ENCODE measurements around the gene SEMA3B. TPM values are rescaled to one million over a fixed set of nuclear protein-coding genes. Genes with fewer than 3 reads are reported as not detected.
A peak's percentile ranks its signal among the peaks of the same experiment; 100 is the strongest.
"Not testable (repeated sequence)": the region's sequence is repeated elsewhere in the genome, so short reads cannot be mapped to it uniquely, and the experiment has no call there.

SEMA3B gene
- total RNA-seq, 1 donor from 2014 or later = 17.9 TPM

DNA sequence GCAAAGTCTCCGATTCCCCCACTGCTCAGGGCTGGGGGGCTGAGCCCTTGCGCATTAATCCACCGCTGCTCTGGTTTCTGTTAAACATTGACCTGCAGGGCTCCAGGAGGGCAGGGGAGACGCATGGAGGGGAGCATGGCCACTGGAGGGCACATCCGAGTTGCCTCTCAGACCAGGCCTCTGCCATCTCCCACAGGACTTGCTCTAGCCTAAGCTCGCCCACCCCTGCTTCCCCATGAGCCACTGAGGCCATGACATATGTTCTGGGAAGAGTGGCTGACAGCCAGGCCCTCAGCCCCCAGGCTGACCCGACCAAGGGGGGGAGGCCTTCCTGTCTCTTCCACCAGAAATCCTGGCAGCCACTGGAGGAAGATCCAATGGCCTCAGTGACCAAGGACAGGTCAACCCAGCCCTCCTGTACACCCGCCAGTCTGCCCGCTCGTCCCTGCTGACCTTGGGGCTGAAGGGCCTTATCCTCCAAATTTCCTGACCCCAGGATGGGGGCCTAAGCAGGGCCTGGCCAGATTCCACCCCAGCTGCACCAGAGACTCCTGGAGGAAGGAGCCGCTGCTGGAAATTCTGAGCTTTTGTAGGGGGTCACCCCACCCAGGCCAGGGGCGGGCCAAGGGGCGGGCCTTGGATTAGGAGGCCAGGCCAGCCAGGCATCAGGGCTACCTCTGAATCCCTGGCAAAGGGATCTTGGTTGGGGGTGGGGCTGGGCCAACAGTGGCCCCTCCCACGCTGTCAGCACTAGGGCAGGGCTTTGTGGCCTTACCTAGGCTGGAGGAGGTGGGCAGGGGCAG is 34.3 kb downstream of the SEMA3B start, which contains the start of gene HYAL1:
Gene HYAL1, minus strand, starts transcription at position 562 of the 803 bp plus-strand sequence. CDS start 618 bp downstream, outside the sequence.
- DNase-seq (ENCODE audit: low read depth) = no peak
- TF ChIP-seq, protein P1, sequence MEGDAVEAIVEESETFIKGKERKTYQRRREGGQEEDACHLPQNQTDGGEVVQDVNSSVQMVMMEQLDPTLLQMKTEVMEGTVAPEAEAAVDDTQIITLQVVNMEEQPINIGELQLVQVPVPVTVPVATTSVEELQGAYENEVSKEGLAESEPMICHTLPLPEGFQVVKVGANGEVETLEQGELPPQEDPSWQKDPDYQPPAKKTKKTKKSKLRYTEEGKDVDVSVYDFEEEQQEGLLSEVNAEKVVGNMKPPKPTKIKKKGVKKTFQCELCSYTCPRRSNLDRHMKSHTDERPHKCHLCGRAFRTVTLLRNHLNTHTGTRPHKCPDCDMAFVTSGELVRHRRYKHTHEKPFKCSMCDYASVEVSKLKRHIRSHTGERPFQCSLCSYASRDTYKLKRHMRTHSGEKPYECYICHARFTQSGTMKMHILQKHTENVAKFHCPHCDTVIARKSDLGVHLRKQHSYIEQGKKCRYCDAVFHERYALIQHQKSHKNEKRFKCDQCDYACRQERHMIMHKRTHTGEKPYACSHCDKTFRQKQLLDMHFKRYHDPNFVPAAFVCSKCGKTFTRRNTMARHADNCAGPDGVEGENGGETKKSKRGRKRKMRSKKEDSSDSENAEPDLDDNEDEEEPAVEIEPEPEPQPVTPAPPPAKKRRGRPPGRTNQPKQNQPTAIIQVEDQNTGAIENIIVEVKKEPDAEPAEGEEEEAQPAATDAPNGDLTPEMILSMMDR (IDR thresholded peaks at IDR 0.05; ENCODE audit: insufficient read depth, low read length, poor library complexity, severe bottlenecking) = peak; percentile 54
- H3K36me3 ChIP-seq (ENCODE audit: control insufficient read depth, insufficient read depth, low read length) = no peaks in the 10 kb centered on the region
- H3K27me3 ChIP-seq (ENCODE audit: control insufficient read depth, insufficient read depth, low read length) = no peaks in the 10 kb centered on the region
- H3K4me3 ChIP-seq (ENCODE audit: low read depth, low read length) = no peak within 1 kb of the TSS

DNA sequence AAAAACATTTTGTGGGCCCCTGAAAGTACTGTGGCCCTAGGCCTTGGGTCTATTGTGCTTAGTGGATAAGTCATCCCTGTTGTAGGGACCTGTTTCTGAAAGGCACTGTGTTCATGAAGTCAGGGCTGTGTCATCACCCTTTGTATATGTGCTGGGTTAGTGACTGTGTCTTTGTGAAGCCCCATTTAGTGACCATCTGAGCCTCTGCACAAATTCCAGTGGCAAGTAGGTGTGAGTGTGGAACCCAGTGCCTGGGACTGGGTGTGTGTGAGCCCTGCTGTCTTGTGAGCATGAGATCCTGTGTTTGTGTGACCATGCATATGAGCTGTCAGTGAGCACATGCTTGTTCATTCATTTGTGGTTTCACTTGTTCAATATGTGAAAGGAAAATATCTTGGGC is 35.7 kb downstream of the SEMA3B start:
- DNase-seq (ENCODE audit: low read depth) = no peak
- Histone ChIP-seq H3K36me3 (ENCODE audit: control insufficient read depth, insufficient read depth, low read length) (no peaks in the 10 kb centered on the region), H3K4me3 (ENCODE audit: low read depth, low read length) (no peak overlapping the region), H3K27me3 (ENCODE audit: control insufficient read depth, insufficient read depth, low read length) (no peaks in the 10 kb centered on the region)
- TF ChIP-seq, protein P1 (IDR thresholded peaks at IDR 0.05; ENCODE audit: insufficient read depth, low read length, poor library complexity, severe bottlenecking) = no peak

DNA sequence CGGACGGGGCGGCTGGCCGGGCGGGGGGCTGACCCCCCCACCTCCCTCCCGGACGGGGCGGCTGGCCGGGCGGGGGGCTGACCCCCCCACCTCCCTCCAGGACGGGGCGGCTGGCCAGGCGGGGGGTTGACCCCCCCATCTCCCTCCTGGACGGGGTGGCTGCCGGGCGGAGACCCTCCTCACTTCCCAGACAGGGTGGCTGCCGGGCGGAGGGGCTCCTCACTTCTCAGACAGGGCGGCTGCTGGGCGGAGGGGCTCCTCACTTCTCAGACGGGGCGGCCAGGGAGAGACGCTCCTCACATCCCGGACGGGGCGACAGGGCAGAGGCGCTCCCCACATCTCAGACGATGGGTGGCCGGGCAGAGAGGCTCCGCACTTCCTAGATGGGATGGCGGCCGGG is 43.1 kb downstream of the SEMA3B start:
- DNase-seq (ENCODE audit: low read depth); H3K36me3 ChIP-seq (ENCODE audit: control insufficient read depth, insufficient read depth, low read length); H3K27me3 ChIP-seq (ENCODE audit: control insufficient read depth, insufficient read depth, low read length); H3K4me3 ChIP-seq (ENCODE audit: low read depth, low read length): not testable (repeated sequence)

- H3K27me3 ChIP-seq (ENCODE audit: control insufficient read depth, insufficient read depth, low read length) = no peaks in the 10 kb centered on the region
- no peak overlapping the region for H3K4me3 ChIP-seq (ENCODE audit: low read depth, low read length)
- peaks cover 3% of the 10 kb centered on the region for H3K36me3 ChIP-seq (ENCODE audit: control insufficient read depth, insufficient read depth, low read length)
- TF ChIP-seq, protein P1 (IDR thresholded peaks at IDR 0.05; ENCODE audit: insufficient read depth, low read length, poor library complexity, severe bottlenecking) = no peak
- DNase-seq (ENCODE audit: low read depth) = no peak
These were observed 45.4 kb downstream of the SEMA3B start for GRCh38 chr3:50314342-50314741.

DNA sequence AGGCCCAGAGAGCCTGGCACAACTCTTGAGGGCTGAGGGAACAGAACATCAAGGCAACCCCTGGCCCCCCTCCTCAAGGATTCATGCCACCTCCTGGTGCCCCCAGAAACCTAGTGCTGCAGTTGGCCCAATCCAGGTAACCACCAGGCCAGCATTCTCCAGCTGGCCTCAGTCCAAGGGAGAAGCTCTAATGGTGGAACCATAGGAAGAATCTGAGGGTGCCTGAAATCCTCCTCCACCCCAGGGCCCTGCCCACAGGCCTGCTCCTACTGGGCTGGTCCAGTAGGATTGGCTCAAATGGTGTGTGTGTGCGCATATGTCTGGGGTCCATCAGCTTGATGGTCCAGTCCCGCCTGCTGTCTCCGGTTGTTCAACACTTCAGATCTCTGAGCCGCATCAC is 45.9 kb downstream of the SEMA3B start:
- Histone ChIP-seq H3K4me3 (ENCODE audit: low read depth, low read length) (no peak overlapping the region), H3K27me3 (ENCODE audit: control insufficient read depth, insufficient read depth, low read length) (no peaks in the 10 kb centered on the region), H3K36me3 (ENCODE audit: control insufficient read depth, insufficient read depth, low read length) (peaks cover 3% of the 10 kb centered on the region)
- TF ChIP-seq, protein P1 (IDR thresholded peaks at IDR 0.05; ENCODE audit: insufficient read depth, low read length, poor library complexity, severe bottlenecking) = no peak
- DNase-seq (ENCODE audit: low read depth) = no peak

GRCh38 chr3:50316657-50317242 is 47.8 kb downstream of the SEMA3B start:
- peaks cover 3% of the 10 kb centered on the region for H3K36me3 ChIP-seq (ENCODE audit: control insufficient read depth, insufficient read depth, low read length)
- no peak overlapping the region for H3K4me3 ChIP-seq (ENCODE audit: low read depth, low read length)
- H3K27me3 ChIP-seq (ENCODE audit: control insufficient read depth, insufficient read depth, low read length) = no peaks in the 10 kb centered on the region
- peak; percentile 91 for DNase-seq (ENCODE audit: low read depth)
- TF ChIP-seq, protein P1 (IDR thresholded peaks at IDR 0.05; ENCODE audit: insufficient read depth, low read length, poor library complexity, severe bottlenecking) = no peak

Measured in kidney epithelial cell (primary cell).